ENCODE measurements around the gene SFMBT1.

- TF ChIP-seq CTCF (IDR thresholded peaks at IDR 0.05; ENCODE audit: low read depth, low read length, poor library complexity, severe bottlenecking) (no peak), EZH2phosphoT487 (IDR thresholded peaks at IDR 0.05; ENCODE audit: borderline replicate concordance, low read length) (no peak)
Measured at GRCh38 chr3:53016236-53016635, 29.6 kb downstream of the SFMBT1 start.
